CD4-positive, alpha-beta T cell treated with Interferon alpha-2 for 1 hour (primary cell): Measurements from ENCODE around the gene PRKCE.

Experiments
- DNase-seq, 2 donors: peaks; one replicate each; pipeline ENCODE4 v3.0.0-alpha.2; 2020 to 2022

PRKCE gene

DNA sequence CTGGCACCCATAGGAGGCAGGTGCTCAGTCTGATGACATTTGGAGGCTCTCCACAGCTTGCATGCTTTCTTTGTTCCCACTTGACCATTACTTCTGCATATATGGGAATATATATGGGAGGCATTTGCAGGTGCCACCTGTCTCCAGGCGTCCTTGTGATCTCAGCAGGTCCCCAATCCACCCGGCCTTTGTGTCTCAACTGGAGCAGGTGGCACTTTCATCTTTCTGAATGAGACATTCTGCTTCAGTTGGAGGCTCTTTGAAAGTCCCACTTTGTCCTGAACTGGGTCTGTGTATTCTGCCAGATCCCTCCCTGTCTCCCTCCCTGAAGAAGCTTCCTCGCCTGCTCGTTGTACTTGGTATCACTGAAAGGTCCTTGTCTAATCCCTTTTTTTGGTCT is 327.6 kb downstream of the PRKCE start:
- no peak for DNase-seq

DNA sequence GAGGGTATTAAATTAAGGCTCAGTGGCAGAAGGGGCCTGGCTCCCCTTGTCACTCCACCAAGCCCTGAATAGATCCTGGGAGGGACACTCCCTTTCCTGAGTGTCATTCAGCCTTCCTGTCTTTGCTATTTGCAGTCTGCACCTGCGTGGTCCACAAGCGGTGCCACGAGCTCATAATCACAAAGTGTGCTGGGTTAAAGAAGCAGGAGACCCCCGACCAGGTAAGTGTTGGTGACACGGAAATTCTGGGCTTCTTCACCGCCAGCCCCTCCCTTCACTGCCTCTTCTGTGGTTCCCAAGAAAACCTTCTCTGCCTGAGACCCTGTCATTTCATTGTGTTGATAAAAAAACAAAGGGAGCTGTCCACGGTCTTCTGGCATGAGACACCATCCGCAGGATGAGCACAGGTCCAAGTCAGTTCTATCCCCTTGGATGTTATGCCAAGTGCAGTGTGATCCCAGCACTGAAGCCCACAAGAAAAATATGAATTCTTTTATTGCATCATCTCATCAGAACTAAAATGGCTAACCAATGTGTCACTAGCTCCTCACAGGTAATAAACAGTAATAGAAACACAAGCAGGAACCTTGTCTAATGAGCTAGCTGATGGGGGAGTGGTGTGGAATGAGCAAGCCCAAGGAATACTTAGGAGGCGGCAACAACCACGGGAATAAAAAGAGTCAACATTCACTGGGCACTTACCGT is 328.8 kb downstream of the PRKCE start:
- no peak for DNase-seq

GRCh38 chr2:45981384-45981930 is 330.0 kb downstream of the PRKCE start:
- no peak for DNase-seq

DNA sequence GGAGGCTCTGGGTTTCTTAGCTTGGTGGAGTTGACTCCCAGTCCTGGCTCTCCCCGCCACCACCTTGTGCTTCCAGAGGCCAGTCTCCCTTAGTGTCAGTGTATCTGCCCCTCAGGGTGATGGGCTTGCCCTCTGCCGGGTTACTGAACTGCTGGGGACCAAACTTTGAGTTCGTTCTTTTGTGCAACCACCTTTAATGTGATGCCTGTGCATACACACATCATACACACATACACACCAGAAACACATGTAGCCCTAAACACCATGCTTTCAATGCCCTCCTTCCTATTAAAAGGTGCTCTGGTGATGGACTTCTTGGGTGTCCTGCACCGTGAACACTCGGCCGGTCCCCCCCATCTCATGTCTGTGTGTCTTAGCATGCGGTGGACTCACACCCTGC is 330.6 kb downstream of the PRKCE start:
- no peak for DNase-seq

DNA sequence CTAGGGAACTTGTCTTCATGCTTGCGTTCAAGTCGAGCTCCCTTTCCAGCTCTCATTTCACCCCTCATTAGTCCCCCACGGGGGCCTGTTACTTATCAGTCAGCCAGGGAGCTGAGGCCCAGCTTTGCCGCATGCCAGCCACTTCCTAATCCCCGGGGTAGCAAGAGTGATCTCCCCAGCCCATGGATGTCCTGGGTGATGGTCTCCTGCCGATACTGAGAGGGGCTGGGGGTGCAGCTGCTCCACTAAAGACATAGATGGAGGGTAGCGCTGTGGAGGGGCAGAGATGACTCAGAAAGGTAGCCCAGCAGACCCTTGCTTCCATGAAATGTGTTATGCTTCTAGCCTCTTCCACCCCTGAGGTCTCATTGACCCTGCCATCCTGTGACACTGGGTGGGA is 331.7 kb downstream of the PRKCE start:
- DNase-seq = no peak

DNA sequence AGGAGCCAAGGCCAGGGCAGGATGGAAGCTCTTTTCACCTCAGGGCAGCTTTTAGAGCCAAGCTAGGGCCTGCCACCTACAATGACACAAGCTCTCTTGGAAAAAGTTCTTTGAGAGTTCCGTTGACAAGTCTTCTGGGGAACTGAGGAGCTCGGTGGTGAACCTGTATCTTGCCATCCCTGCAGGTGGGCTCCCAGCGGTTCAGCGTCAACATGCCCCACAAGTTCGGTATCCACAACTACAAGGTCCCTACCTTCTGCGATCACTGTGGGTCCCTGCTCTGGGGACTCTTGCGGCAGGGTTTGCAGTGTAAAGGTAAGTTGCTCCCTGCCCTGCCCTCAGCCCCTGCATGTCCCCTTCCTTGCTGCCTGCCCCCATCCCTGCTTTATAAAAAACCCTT is 332.9 kb downstream of the PRKCE start:
- DNase-seq = no peak

DNA sequence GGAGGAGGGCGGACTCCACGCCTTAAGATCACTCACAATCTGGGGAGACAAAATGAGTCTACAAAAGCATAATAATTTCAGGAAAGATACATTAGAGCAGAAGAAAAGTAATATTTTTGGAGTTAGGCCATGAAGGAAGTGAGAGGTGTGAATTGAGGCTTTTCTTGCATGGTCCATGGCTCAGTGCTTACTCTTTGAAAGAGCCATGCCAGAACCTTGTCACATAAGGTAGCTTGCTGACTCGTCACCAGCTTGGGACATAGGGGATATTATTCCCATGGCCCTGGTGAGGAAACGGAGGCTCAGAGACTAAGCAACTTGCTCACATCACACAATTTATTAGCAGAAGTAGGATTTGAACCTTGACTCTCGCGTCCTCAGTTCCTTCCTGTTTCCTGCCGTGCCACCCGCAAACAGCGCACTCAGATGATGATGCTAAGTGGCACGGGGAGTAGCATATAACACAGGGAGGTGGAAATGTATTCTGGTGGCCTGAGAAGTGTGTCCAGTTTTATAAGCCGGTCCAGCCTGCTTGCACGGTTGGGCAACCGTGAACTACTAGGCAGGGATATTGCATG is 333.5 kb downstream of the PRKCE start:
- no peak for DNase-seq

- DNase-seq = no peak
Measured at GRCh38 chr2:45986509-45986908, 335.0 kb downstream of the PRKCE start.

DNA sequence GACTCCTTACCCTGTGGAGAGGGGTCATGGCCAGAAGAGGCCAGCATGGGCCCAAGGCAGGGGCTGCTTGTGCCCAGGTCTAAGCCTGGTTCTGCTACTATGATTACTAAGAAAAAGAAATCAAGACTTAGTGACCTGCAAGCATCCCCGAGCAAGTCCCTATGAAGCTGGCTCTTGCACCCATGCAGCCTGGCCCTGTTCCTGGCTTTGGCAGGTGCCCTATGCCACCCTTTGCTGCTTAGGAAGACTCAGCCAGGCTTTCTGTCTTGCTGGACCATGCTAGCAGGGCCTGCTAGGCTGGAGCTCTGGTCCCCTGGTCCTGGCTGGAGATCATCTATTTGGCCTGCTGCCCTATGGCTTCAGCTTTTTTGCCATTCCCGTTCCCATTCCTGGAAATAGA is 336.4 kb downstream of the PRKCE start:
- DNase-seq = no peak

GRCh38 chr2:45988879-45989278 is 337.4 kb downstream of the PRKCE start:
- no peak for DNase-seq

DNA sequence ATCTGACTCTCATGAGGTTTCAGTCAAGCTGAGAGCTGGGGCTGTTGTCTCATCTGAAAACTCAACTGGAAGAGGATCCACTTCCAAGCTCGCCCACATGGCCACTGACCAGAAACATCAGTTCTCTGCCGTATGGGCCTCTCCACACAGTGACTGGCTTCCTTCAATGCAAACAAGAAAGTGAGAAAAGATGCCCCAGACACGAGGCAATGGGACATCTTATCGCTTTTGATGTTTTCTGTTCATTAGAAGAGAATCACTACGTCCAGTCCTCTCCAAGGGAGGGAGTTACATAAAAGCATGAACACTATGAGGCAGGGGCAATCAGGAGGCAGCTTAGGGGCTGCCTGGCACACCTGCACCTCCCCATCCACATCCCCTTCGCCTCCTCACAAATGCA is 338.7 kb downstream of the PRKCE start:
- no peak for DNase-seq

GRCh38 chr2:45992021-45992740 is 340.7 kb downstream of the PRKCE start:
- no peak for DNase-seq

GRCh38 chr2:45992741-45993475 is 341.4 kb downstream of the PRKCE start:
- DNase-seq = no peak

DNA sequence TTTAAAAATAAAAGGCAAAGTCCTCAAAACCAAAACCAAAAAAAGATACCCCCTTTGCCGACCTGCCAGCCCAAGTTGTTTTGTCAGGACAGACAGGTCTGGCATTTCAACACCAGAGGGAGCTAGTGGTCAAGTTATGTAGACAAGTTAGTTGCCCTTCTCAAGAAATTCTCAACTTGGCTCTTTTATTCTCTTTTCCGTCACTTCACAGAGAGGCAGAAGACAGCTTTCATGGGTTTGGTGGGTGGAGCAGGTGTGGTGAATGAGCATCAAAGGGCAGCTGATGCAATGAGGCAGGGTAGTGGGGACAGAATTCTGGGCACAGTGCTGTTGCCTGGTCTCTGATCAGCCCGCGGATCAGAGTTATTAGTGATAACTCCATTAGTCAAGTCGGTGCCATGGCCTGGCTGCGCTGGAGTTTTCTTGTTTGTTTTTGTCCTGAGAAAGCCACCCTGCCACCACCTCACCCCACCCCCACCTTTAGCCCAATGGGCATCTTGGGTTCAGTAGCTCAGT is 342.1 kb downstream of the PRKCE start:
- DNase-seq = peak; percentile 54 to 72

DNA sequence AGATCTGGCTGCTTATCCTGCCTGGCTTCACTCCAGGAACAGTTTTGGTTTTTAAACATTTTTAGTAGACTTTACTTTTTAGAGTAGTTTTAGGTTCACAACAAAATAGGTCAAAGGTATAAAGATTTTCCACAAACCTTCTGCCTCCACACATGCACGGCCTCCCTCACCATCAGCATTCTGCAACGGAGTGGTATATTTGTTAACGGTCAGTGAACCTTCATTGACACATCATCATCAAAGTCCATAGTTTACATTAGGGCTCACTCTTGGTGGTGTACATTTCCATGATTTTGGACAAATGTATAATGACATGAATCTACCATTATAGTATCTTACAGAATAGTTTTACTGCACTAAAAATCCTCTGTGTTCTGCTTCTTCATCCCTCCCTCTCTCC is 342.6 kb downstream of the PRKCE start:
- DNase-seq = no peak

- no peak for DNase-seq
Measured at GRCh38 chr2:46000660-46001059, 349.2 kb downstream of the PRKCE start.

DNA sequence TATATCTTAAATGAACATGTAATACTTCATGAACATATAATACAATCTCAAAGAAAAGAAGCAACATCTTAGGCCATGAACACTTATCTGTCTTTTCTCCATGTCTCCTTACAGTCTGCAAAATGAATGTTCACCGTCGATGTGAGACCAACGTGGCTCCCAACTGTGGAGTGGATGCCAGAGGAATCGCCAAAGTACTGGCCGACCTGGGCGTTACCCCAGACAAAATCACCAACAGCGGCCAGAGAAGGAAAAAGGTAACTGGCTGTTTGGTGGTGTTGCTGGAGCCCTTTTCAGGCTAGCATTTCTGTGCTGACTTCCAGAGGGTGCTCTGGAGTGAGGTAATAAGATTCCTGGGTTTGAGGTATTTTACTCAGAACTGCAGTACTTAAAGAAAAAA is 349.8 kb downstream of the PRKCE start:
- no peak for DNase-seq

- no peak for DNase-seq
Measured at GRCh38 chr2:46001741-46002506, 350.4 kb downstream of the PRKCE start.

DNA sequence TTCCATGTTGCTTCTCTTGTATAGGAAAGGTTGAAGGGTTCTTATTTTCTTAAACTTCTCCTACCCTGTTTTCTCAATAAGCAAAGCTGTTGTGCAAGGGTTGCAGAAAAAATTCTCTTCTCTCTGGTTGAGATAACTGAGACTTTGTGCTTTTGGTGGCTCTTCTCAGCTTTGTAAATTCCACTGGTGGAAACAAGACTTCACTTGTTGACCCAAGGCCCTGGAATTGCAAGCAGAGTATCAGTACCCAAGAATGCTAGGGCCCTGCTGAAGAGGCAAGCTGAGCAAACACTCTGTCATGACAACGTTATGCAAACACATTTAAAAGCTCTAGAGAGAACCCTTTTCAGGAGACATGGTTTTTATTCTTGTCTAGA is 351.0 kb downstream of the PRKCE start:
- no peak for DNase-seq

- DNase-seq = no peak
Measured at GRCh38 chr2:46002947-46003346, 351.5 kb downstream of the PRKCE start.

- no peak for DNase-seq
Measured at GRCh38 chr2:46003903-46004473, 352.5 kb downstream of the PRKCE start.

GRCh38 chr2:46006473-46007025 is 355.1 kb downstream of the PRKCE start:
- DNase-seq = no peak
